Erythroblast (primary cell): Measurements from ENCODE around the gene ZNHIT2.

ENCODE experiments used
- GATA1 ChIP-seq: IDR thresholded peaks from 2 replicates; pipeline ENCODE4 v1.6.1; 2011; ENCODE audit warnings: low read depth, mild to moderate bottlenecking, control low read depth, low read length, moderate library complexity
- POLR2A ChIP-seq: IDR thresholded peaks from 2 replicates; pipeline ENCODE4 v1.6.1; 2011; ENCODE audit warnings: mild to moderate bottlenecking, low read length

- TF ChIP-seq POLR2A (peak; percentile 80), GATA1 (no peak)
Measured at GRCh38 chr11:65150509-65151299, 33.2 kb upstream of the ZNHIT2 start.
